ENCODE results near the gene PRKAA2. TPM values are rescaled to one million over a fixed set of nuclear protein-coding genes. Genes with fewer than 3 reads are reported as not detected.
A peak's percentile ranks its signal among the peaks of the same experiment; 100 is the strongest.
"Not testable (repeated sequence)": the region's sequence is repeated elsewhere in the genome, so short reads cannot be mapped to it uniquely, and the experiment has no call there.

Gene PRKAA2
- total RNA-seq (2014; rRNA removed; shearing (Covaris generic)) (not detected in 2 replicates), total RNA-seq (2022) (not detected in 2 replicates), Bru-seq, nascent RNA (not detected), BruChase-seq, experiment 1, labeled RNA remaining after a 6-hour chase (percentile 2 among the genes with signal in this experiment), BruChase-seq, experiment 2, labeled RNA remaining after a 2-hour chase (percentile 2 among the genes with signal in this experiment)
- long read RNA-seq = 0 reads

DNA sequence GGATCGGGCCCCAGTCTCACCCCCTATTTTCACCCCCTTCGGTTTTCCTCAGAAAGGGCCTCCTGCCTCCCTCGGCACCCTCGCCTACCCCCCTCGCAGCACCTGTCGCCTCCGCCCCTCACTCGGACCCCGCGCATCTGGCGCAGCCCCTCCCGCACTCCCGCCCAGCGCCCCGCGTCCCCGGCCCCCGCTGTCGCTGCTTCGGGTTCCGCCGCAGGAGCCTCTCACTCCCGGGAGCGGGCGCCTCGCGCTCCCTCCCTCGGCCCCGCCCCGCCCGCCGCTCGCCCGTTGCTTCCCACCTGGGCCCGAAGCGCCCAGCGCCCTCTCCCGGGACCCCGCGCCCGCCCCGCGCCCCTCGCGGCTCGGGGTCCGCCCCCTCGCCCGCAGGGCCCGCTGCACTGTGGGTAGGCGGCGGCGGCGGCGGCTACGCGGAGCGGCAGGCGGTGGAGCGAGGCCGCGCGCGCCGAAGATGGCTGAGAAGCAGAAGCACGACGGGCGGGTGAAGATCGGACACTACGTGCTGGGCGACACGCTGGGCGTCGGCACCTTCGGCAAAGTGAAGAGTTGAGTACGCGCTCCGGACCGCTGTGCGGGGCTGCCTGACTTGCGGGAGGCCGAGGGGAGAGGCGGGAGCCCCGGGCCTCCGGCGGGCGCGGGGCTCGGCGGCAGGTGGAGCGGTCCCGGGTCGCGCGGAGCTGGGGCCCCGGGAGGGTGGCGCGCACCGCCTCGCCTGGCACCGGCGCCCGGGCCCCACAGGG, at the start of gene PRKAA2:
TSS of gene PRKAA2 (plus strand) at position 396 of the 758 bp plus-strand sequence. CDS start at position 470, 74 bp downstream.
- Histone ChIP-seq H3K4me2 (ENCODE audit: low read length) (no peak within 1 kb of the TSS), H3K4me1 (ENCODE audit: insufficient read depth, low read length, poor library complexity, severe bottlenecking) (no peaks in the 10 kb centered on the region), H3K79me2 (ENCODE audit: insufficient read depth, low read depth, low read length) (no peaks in the 10 kb centered on the region), H3K36me3 (ENCODE audit: insufficient read depth, low read length) (no peaks in the 10 kb centered on the region), H2AFZ (ENCODE audit: low read length) (no peak within 1 kb of the TSS), H3K9me2 (ENCODE audit: insufficient read depth, low read length) (no peaks in the 10 kb centered on the region), H4K20me1 (ENCODE audit: insufficient read depth, low read length) (no peaks in the 10 kb centered on the region), H3K27ac (ENCODE audit: low read depth, low read length, poor library complexity, severe bottlenecking) (no peak within 1 kb of the TSS), H3K4me3 (ENCODE audit: low read depth, low read length, poor library complexity, severe bottlenecking) (no peak within 1 kb of the TSS), H3K9me3 (ENCODE audit: low read length) (no peaks in the 10 kb centered on the region)
- TF ChIP-seq CTCF (conservative IDR thresholded peaks at IDR 0.05; ENCODE audit: low read length) (no peak), EZH2phosphoT487 (IDR thresholded peaks at IDR 0.05; ENCODE audit: borderline replicate concordance, low read depth, low read length) (no peak)
- no peak for DNase-seq (ENCODE audit: low spot score)
- ChIA-PET CTCF (ENCODE audit: unreplicated experiment) (no interaction called here), POLR2A (no interaction called here)
- intact Hi-C loops (cut with micrococcal nuclease; ENCODE audit: unreplicated experiment) = no loop called here
- no TSS peak for BruUV-seq (replicated peaks)

- H3K4me3 ChIP-seq (ENCODE audit: low read depth, low read length, poor library complexity, severe bottlenecking); H3K4me2 ChIP-seq (ENCODE audit: low read length); H4K20me1 ChIP-seq (ENCODE audit: insufficient read depth, low read length); H3K4me1 ChIP-seq (ENCODE audit: insufficient read depth, low read length, poor library complexity, severe bottlenecking); CTCF ChIA-PET (ENCODE audit: unreplicated experiment); H3K27ac ChIP-seq (ENCODE audit: low read depth, low read length, poor library complexity, severe bottlenecking); intact Hi-C loops (cut with micrococcal nuclease; ENCODE audit: unreplicated experiment); BruUV-seq (replicated peaks); H3K79me2 ChIP-seq (ENCODE audit: insufficient read depth, low read depth, low read length); DNase-seq (ENCODE audit: low spot score); H3K9me3 ChIP-seq (ENCODE audit: low read length); H3K9me2 ChIP-seq (ENCODE audit: insufficient read depth, low read length); POLR2A ChIA-PET; H2AFZ ChIP-seq (ENCODE audit: low read length); H3K36me3 ChIP-seq (ENCODE audit: insufficient read depth, low read length): not testable (repeated sequence)
Observed at GRCh38 chr1:56595397-56596191, 49.5 kb upstream of the PRKAA2 start.

DNA sequence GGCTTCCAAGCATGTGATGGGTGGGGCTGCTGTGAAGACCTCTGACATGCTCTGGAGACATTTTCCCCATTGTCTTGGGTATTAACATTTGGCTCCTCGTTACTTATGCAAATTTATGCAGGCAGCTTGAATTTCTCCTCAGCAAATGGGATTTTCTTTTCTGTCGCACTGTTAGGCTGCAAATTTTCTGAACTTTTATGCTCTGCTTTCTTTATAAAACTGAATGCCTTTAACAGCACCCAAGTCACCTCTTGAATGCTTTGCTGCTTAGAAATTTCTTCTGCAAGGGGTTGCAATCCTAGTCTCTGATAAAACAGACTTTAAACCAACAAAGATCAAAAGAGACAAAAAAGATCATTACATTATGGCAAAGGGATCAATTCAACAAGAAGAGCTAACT, 35.0 kb upstream of the PRKAA2 start:
- CTCF ChIA-PET (ENCODE audit: unreplicated experiment); intact Hi-C loops (cut with micrococcal nuclease; ENCODE audit: unreplicated experiment); BruUV-seq (replicated peaks); H3K9me2 ChIP-seq (ENCODE audit: insufficient read depth, low read length); H3K4me1 ChIP-seq (ENCODE audit: insufficient read depth, low read length, poor library complexity, severe bottlenecking); H3K79me2 ChIP-seq (ENCODE audit: insufficient read depth, low read depth, low read length); H2AFZ ChIP-seq (ENCODE audit: low read length); H3K9me3 ChIP-seq (ENCODE audit: low read length); H3K4me3 ChIP-seq (ENCODE audit: low read depth, low read length, poor library complexity, severe bottlenecking); DNase-seq (ENCODE audit: low spot score); H3K27ac ChIP-seq (ENCODE audit: low read depth, low read length, poor library complexity, severe bottlenecking); H3K4me2 ChIP-seq (ENCODE audit: low read length); H3K36me3 ChIP-seq (ENCODE audit: insufficient read depth, low read length); H4K20me1 ChIP-seq (ENCODE audit: insufficient read depth, low read length); POLR2A ChIA-PET: not testable (repeated sequence)

DNA sequence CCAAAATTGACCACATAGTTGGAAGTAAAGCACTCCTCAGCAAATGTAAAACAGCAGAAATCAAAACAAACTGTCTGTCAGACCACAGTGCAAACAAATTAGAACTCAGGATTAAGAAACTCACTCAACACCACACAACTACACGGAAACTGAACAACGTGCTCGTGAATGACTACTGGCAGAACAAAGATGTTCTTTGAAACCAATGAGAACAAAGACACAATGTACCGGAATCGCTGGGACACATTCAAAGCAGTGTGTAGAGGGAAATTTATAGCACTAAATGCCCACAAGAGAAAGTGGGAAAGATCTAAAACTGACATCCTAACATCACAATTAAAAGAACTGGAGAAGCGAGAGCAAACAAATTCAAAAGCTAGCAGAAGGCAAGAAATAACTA, 34.3 kb upstream of the PRKAA2 start:
- H3K27ac ChIP-seq (ENCODE audit: low read depth, low read length, poor library complexity, severe bottlenecking); H4K20me1 ChIP-seq (ENCODE audit: insufficient read depth, low read length); H3K4me3 ChIP-seq (ENCODE audit: low read depth, low read length, poor library complexity, severe bottlenecking); H3K9me3 ChIP-seq (ENCODE audit: low read length); POLR2A ChIA-PET; DNase-seq (ENCODE audit: low spot score); H3K36me3 ChIP-seq (ENCODE audit: insufficient read depth, low read length); BruUV-seq (replicated peaks); H3K79me2 ChIP-seq (ENCODE audit: insufficient read depth, low read depth, low read length); H3K4me2 ChIP-seq (ENCODE audit: low read length); H3K4me1 ChIP-seq (ENCODE audit: insufficient read depth, low read length, poor library complexity, severe bottlenecking); H3K9me2 ChIP-seq (ENCODE audit: insufficient read depth, low read length); CTCF ChIA-PET (ENCODE audit: unreplicated experiment); intact Hi-C loops (cut with micrococcal nuclease; ENCODE audit: unreplicated experiment); H2AFZ ChIP-seq (ENCODE audit: low read length): not testable (repeated sequence)

All from OCI-LY7 (cell line).